Putamen (tissue), 1 donor: Measurements from ENCODE around the gene ZNF688.
"Not testable (repeated sequence)": the region's sequence is repeated elsewhere in the genome, so short reads cannot be mapped to it uniquely, and the experiment has no call there.

Experiments
- DNase-seq: peaks from one replicate; pipeline ENCODE4 v3.0.0-alpha.2; 2016; ENCODE audit warnings: low spot score

ZNF688 gene

DNA sequence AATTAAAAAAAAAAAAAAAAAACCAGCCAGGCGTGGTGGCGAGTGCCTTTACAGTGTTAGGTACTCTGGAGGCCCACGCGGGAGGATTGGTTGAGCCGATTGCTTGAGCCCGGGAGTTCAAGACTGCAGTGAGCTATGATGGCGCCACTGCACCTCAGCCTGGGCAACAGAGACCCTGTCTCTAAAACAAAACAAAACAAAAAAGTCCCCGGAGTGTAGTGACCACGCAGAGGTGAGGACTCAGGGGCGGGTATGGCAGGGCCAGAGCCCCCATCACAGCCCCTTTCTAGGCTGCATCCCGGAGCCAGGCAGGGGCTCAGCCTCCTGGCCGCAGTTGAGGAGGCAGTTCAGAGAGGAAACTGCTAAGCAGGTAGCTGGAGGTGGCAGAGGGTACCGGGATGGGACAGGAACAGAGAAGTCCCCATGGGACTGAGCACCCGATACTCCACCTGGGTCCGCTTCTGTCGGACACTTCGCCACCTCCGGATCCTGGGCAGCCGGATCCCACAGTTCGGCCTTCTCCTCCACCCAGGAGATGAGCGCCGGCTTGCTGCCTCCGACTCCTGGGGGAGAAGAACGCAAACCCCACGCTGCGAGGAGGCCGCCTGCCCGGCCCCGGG is 37.7 kb downstream of the ZNF688 start:
- DNase-seq = no peak

- no peak for DNase-seq
Measured at GRCh38 chr16:30533146-30533522, 38.4 kb downstream of the ZNF688 start.

- no peak for DNase-seq
Measured at GRCh38 chr16:30532285-30533145, 39.0 kb downstream of the ZNF688 start.

- no peak for DNase-seq
Measured at GRCh38 chr16:30530163-30531037, 41.1 kb downstream of the ZNF688 start.

GRCh38 chr16:30528799-30529457 is 42.6 kb downstream of the ZNF688 start:
- DNase-seq = no peak

DNA sequence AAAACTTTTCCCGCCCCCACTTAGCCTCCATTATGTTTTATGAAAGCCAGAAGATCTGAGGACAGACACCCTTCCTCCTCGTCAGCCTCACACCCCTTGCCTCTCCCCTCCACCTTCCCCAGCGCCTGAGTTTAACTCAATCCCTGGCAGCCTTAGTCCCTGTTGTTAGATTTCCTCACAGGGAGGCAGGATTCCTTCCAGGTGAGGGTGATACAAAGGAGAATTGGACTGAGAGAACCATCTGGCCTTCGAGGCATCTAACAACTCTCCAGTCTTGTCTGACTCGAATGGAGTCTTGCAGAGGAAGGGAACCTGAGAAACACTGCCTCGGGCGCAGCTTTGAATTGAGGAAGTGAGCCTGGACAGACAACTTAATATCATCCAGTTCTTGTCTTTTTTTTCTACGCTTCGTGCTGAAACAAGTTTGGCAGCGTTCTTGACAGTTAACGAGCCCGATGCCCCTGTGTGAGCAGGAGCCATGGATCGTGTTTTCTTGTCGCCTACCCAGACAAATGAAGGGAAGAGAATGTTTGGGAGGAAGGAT is 43.8 kb downstream of the ZNF688 start:
- no peak for DNase-seq

DNA sequence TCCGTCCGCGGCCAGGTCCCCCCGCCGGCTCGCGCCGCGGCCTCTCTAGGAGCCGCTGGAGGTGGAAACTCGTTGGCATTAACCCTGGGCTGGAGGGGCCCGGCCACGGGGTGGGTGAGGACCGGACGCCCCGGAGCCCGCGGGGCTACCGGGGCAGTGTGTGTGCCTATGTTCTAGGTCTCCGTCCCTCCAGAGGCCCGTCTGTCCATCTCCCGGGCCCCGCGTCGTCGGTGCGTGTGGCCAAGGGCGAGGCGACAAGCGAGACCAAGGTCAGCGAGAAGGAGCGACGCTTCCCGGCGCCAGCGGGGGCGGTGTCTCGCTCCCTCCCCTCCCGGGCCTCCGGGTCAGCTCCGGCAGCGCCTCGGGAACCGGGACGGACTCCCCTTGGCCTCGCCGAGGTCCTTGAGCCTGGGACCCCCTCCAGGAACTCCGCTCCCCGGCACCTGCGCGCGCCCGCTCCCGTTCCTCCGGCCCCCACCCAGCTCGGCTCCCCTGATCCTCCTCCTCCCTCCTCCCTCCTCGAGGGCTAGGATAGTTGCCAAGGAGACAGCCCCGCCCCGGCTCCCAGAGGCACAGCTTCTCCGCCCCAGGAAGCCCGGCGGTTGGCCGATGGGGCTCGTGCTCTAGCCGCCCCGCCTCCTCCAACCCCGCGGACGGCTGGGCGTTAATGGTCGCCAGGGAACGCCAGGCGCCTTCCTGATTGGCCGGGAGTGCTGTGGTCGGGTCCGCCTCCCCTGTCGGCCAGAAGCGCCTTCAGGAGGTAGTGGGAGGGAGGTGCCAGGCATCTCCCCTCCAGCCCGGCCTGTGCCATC is 44.5 kb downstream of the ZNF688 start:
- peak; percentile 98 for DNase-seq

GRCh38 chr16:30526137-30526822 is 45.2 kb downstream of the ZNF688 start, which contains the start of gene ZNF768:
Gene ZNF768 (minus strand): TSS chr16:30526566. CDS start chr16:30526413, 153 bp downstream.
- DNase-seq = no peak

GRCh38 chr16:30525844-30526136 is 45.7 kb downstream of the ZNF688 start:
- DNase-seq = no peak

- no peak for DNase-seq
Measured at GRCh38 chr16:30524575-30525568, 46.6 kb downstream of the ZNF688 start.

DNA sequence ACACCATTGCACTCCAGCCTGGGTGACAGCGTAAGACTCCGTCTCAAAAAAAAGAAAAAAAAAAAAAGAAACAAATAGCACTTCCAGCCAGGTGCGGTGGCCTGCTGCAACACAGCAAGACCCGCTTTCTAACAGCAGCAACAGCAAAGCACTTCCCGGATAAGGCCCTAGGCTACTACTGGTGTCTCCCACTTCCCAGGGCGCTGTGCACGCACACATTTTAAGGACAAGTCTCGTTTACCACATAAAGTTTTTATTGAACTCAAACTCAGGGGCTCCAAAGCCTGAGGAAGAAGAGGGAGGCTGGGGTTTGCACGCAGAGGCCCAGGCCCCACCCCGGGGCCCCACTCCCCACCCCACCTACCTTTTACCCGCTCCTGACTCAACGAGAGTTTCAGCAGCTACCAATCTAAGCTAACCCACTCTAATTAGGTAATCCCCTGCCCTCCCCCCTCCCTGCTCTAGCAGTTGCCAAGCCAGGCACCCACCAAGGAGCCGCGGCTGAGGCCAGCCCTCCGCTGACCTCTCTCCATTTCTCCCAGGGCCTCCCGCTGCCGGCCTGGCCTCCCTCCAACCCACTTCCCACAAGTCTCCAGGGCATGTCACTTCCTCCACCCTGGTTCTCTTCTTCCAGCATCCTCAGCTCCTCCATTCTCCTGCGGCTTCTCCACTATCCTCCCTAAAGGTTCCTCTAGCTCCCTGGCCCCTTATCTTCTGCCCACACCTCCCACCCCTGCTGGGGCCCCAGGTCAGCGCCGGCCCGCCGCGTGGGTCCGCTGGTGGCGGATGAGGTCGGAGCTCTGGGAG is 47.5 kb downstream of the ZNF688 start:
- no peak for DNase-seq

DNA sequence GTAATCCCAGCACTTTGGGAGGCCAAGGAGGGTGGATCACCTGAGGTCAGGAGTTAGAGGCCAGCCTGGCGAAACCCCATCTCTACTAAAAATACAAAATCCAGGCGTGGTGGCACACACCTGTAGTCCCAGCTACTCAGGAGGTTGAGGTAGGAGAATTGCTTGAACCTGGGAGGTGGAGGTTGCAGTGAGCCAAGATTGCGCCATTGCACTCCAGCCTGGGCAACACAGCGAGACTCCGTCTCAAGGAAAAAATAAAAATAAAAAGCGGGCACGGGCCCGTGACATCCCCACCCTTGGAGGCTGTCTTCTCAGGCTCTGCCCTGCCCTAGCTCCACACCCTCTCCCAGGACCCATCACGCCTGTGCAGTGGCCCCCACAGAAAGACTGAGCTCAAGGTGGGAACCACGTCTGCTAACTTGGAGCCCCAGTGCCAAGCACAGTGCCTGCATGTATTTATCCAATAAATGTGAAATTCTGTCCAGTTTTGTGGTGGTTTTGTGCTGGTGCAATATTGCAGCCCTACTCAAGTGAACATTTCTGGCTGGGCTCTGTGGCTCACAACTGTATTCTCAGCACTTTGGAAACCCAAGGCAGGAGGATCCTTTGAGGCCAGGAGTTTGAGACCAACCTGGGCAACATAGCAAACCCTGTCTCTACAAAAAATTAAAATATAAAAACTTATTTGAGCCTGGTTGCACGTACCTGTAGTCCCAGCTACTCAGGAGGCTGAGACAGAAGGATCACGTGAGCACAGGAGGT is 48.6 kb downstream of the ZNF688 start:
- DNase-seq = not testable (repeated sequence)

GRCh38 chr16:30521873-30522641 is 49.5 kb downstream of the ZNF688 start:
- no peak for DNase-seq

- DNase-seq = no peak
Measured at GRCh38 chr16:30521476-30521872, 50.0 kb downstream of the ZNF688 start.
